Stimulated activated CD4-positive, alpha-beta T cell treated with anti-CD3 and anti-CD28 coated beads, TNF-alpha, amount 100 ng/mL, for 24 hours (primary cell): ENCODE measurements around the gene RFX2.
"Not testable (repeated sequence)": the region's sequence is repeated elsewhere in the genome, so short reads cannot be mapped to it uniquely, and the experiment has no call there.

ENCODE experiments used
- DNase-seq, 3 experiments: peaks; one replicate each; pipeline ENCODE4 v3.0.0-alpha.2; 2020; ENCODE audit warnings: low read depth in 3 of 3

The RFX2 gene

GRCh38 chr19:6012426-6013170 lies 97.7 kb downstream of the RFX2 start:
- no peak for DNase-seq

- DNase-seq: no peak
Measured at GRCh38 chr19:6011794-6012193, 98.5 kb downstream of the RFX2 start.

- DNase-seq: no peak
Measured at GRCh38 chr19:6011206-6011605, 99.1 kb downstream of the RFX2 start.

GRCh38 chr19:6010107-6010506 lies 100.2 kb downstream of the RFX2 start:
- DNase-seq: no peak

- no peak for DNase-seq
Measured at GRCh38 chr19:6007866-6008265, 102.4 kb downstream of the RFX2 start.

GRCh38 chr19:6006896-6007295 lies 103.4 kb downstream of the RFX2 start:
- DNase-seq: no peak

- DNase-seq: not testable (repeated sequence)
Measured at GRCh38 chr19:6006070-6006446, 104.2 kb downstream of the RFX2 start.

GRCh38 chr19:6005321-6006069 lies 104.8 kb downstream of the RFX2 start:
- no peak for DNase-seq

GRCh38 chr19:6003976-6004375 lies 106.3 kb downstream of the RFX2 start:
- no peak for DNase-seq

GRCh38 chr19:6002591-6002990 lies 107.7 kb downstream of the RFX2 start:
- DNase-seq: no peak

- DNase-seq: no peak
Measured at GRCh38 chr19:6000228-6000847, 110.0 kb downstream of the RFX2 start.

- no peak for DNase-seq
Measured at GRCh38 chr19:5999693-6000092, 110.6 kb downstream of the RFX2 start.

- DNase-seq: no peak
Measured at GRCh38 chr19:5997371-5997770, 112.9 kb downstream of the RFX2 start.

- no peak for DNase-seq
Measured at GRCh38 chr19:5996623-5997320, 113.5 kb downstream of the RFX2 start.

- DNase-seq: no peak
Measured at GRCh38 chr19:5996102-5996501, 114.2 kb downstream of the RFX2 start.

- no peak for DNase-seq
Measured at GRCh38 chr19:5995606-5996005, 114.7 kb downstream of the RFX2 start.

GRCh38 chr19:5994405-5995165 lies 115.7 kb downstream of the RFX2 start:
- DNase-seq: no peak

GRCh38 chr19:5993648-5994358 lies 116.5 kb downstream of the RFX2 start:
- no peak for DNase-seq

- DNase-seq: no peak
Measured at GRCh38 chr19:5993201-5993600, 117.1 kb downstream of the RFX2 start.

GRCh38 chr19:5992756-5993155 lies 117.5 kb downstream of the RFX2 start:
- no peak for DNase-seq
